ENCODE results near the gene ZNF160.
"Not testable (repeated sequence)": the region's sequence is repeated elsewhere in the genome, so short reads cannot be mapped to it uniquely, and the experiment has no call there.

Gene ZNF160
- 24.0 to 53.6 reads per million in 2 donors for total RNA-seq

- DNase-seq, result peak; percentile 96 to 98 (median 98)
Observed at GRCh38 chr19:53103234-53104203, at the start of gene ZNF160. Gene ZNF160 (minus strand): TSS chr19:53103422. CDS start chr19:53086276, 17,146 bp downstream.

GRCh38 chr19:53147645-53148044 is 44.4 kb upstream of the ZNF160 start:
- DNase-seq, result no peak

- no peak for DNase-seq
Observed at GRCh38 chr19:53140351-53140750, 37.1 kb upstream of the ZNF160 start.

- DNase-seq, result no peak
Observed at GRCh38 chr19:53136432-53136831, 33.2 kb upstream of the ZNF160 start.

- DNase-seq, result peak in 1 of 5 experiments; percentile 6
Observed at GRCh38 chr19:53132141-53132991, 29.1 kb upstream of the ZNF160 start, which contains the start of gene ZNF415. Gene ZNF415 (minus strand): TSS chr19:53132910. CDS start chr19:53122676, 10,234 bp downstream.

GRCh38 chr19:53131727-53132126 is 28.5 kb upstream of the ZNF160 start:
- DNase-seq, result no peak

GRCh38 chr19:53131085-53131590 is 27.9 kb upstream of the ZNF160 start:
- no peak for DNase-seq

GRCh38 chr19:53130506-53130905 is 27.3 kb upstream of the ZNF160 start:
- no peak for DNase-seq

GRCh38 chr19:53126733-53127526 is 23.7 kb upstream of the ZNF160 start:
- DNase-seq, result not testable (repeated sequence)

GRCh38 chr19:53123400-53123799 is 20.2 kb upstream of the ZNF160 start:
- DNase-seq, result no peak

- DNase-seq, result no peak
Observed at GRCh38 chr19:53112286-53112685, 9.1 kb upstream of the ZNF160 start.

GRCh38 chr19:53109527-53109926 is 6.3 kb upstream of the ZNF160 start:
- DNase-seq, result no peak

- peak in 2 of 5 experiments; percentile 10 to 76 for DNase-seq
Observed at GRCh38 chr19:53102756-53103233, 427 bp downstream of the ZNF160 start.

- DNase-seq, result peak in 1 of 5 experiments; percentile 1
Observed at GRCh38 chr19:53102206-53102755, 941 bp downstream of the ZNF160 start.

- DNase-seq, result peak in 1 of 5 experiments; percentile 9
Observed at GRCh38 chr19:53101518-53101917, 1.7 kb downstream of the ZNF160 start.

- not testable (repeated sequence) for DNase-seq
Observed at GRCh38 chr19:53098570-53098969, 4.7 kb downstream of the ZNF160 start.

GRCh38 chr19:53096982-53097690 is 6.1 kb downstream of the ZNF160 start:
- not testable (repeated sequence) for DNase-seq

- not testable (repeated sequence) for DNase-seq
Observed at GRCh38 chr19:53096579-53096978, 6.6 kb downstream of the ZNF160 start.

GRCh38 chr19:53094754-53095575 is 8.3 kb downstream of the ZNF160 start:
- no peak for DNase-seq

- DNase-seq, result no peak
Observed at GRCh38 chr19:53092723-53093122, 10.5 kb downstream of the ZNF160 start.
